C4-2B (cell line): Measurements from ENCODE around the gene NR6A1.

Source experiments
- CTCF ChIP-seq: fragments of 450-650 bp; conservative IDR thresholded peaks from 2 replicates; pipeline ENCODE4 v1.5.1; 2017; ENCODE audit warnings: mild to moderate bottlenecking
- ZFX ChIP-seq: fragments of 450-650 bp; IDR thresholded peaks from 2 replicates; pipeline ENCODE4 v1.6.1; 2017

DNA sequence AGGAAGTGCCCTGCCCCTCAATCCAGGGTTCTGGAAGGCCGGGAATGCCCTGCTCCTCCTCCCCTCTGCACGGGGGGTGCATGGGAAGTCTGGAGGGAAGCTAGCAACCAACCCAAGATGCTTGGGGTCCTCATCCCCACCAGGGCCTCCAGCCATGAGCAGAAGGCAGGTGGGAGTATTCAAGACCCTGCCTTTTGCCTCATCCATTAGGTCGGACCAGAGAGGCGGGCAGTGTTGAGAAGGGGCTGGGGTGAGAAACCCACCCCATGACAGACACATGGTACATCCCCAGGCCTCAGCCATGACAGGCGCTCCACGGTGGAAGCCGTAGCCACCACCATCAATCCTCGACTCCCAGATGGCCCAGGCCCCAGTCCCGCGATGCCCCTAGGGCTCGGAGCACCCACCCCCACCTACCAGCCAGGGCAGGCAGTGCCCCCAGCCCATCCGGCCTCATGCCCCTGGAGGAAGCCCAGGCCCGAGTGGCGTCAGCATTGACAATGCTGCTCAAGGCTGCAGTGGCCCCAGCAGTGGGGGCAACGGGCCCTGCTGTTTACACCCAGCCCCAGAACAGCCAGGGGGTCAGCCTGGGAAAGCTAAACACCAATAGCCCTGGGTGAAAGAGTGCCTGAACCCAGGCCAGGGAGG is 272.5 kb downstream of the NR6A1 start:
- TF ChIP-seq CTCF, result no peak
- TF ChIP-seq ZFX, result no peak
